Stimulated activated CD8-positive, alpha-beta memory T cell treated with anti-CD3 and anti-CD28 coated beads, Interleukin-2, amount 100 ng/mL, for 48 hours (primary cell): Measurements from ENCODE around the gene SHC2.
"Not testable (repeated sequence)": the region's sequence is repeated elsewhere in the genome, so short reads cannot be mapped to it uniquely, and the experiment has no call there.

Experiments used
- DNase-seq, 2 donors: peaks; one replicate each; pipeline ENCODE4 v3.0.0-alpha.2; 2020; ENCODE audit warnings: low read depth in 2 of 2

The SHC2 gene

GRCh38 chr19:389255-389934 is 71.4 kb downstream of the SHC2 start:
- no peak for DNase-seq

DNA sequence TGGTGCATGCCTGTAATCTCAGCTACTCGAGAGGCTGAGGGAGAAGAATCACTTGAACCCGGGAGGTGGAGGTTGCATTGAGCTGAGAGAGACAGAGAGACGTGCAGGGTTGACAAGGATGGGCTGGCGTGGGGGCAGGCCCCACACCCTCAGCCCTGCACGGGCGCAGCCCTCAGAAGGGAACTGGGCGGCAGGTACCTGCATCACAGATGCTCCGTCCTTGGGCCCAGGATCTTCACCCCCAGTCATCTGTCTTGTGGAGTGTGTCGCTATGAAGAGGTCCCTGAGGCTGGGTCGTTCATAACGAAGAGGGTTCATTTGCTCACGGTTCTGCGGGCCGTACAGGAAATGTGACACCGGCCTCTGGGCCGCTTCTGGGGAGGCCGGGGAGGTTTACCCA is 72.1 kb downstream of the SHC2 start:
- no peak for DNase-seq

DNA sequence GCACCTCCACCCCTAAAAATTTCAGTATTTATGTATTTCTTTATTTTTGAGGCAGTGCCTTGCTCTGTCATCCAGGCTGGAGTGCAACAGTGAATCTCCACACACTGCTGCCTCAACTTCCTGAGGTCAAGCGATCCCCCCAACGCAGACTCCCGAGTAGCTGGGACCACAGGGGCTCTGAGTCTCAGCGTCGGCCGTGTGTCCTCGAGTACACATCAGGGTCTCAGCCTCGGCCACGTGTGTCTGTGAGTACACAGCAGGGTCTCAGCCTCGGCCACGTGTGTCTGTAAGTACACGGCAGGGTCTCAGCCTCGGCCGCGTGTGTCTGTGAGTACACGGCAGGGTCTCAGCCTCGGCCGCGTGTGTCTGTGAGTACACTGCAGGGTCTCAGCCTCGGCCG is 73.1 kb downstream of the SHC2 start:
- no peak for DNase-seq

DNA sequence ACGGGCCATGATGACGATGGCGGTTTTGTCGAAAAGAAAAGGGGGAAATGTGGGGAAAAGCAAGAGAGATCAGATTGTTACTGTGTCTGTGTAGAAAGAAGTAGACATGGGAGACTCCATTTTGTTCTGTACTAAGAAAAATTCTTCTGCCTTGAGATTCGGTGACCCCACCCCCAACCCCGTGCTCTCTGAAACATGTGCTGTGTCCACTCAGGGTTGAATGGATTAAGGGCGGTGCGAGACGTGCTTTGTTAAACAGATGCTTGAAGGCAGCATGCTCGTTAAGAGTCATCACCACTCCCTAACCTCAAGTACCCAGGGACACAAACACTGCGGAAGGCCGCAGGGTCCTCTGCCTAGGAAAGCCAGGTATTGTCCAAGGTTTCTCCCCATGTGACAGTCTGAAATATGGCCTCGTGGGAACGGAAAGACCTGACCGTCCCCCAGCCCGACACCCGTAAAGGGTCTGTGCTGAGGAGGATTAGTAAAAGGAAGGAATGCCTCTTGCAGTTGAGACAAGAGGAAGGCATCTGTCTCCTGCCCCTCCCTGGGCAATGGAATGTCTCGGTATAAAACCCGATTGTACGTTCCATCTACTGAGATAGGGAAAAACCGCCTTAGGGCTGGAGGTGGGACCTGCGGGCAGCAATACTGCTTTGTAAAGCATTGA is 74.1 kb downstream of the SHC2 start:
- DNase-seq, result not testable (repeated sequence)

- not testable (repeated sequence) for DNase-seq
These were observed 74.6 kb downstream of the SHC2 start for GRCh38 chr19:386189-386588.

- DNase-seq, result no peak
These were observed 76.0 kb downstream of the SHC2 start for GRCh38 chr19:384799-385169.

DNA sequence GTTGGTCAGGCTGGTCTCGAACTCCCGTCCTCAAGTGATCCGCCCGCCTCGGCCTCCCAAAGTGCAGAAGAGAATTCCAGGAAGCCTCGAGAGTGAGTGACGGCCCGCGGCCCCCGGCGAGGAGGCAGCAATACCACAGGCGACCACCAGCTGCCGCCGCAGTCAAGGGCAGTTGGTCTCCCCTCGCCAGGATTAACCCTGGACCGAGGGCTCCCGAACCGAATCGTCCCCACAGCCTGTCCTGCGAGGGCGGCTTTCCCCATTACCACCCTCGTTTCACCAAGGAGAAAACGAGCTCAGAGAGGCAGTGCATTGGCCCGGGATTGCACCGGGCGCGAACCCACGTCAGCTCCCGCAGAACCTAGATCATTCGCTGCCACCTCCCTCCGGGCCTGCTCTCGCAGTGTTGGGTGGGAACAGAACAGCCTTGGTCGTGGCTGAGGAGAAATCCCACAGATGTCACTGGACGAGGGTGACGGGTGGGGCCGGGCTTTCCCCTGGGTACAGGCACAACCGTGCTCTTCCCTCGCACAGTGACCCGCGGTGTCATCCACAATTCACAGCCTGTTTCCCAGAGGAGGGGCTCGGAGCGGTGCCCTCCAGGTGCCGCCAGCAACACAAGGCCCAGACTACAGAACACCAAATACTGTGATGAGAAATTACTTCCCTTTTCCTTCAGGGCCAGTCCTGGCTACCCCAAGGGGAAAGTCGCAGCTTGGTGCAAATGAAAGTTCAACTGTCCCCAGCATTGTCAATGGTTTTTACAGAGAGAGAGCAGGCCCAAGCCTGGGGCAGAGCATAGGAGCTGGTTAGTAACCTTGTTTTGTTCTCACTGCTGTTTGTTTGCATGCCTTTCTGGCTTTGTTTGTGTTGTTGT is 76.7 kb downstream of the SHC2 start:
- DNase-seq, result no peak

DNA sequence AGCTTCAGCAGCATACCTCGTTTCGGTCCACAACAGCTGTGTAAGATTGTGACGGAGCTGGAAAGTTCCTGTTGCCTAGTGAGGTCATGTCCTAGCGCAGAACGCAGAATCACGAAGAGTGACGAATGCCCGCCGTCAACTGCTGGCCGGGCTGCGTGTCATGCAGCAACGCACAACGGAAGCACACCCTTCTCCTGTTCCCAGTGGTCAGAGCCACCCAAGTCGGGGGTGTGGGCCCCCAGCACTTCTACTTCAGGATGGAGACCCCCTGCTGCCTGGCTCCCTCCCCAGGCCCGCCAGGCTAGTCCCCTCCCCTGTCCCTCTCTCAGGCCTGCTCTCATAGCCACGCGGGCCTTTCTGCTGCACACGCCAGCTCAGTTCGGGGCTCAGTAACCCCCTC is 77.8 kb downstream of the SHC2 start:
- no peak for DNase-seq

- not testable (repeated sequence) for DNase-seq
These were observed 78.3 kb downstream of the SHC2 start for GRCh38 chr19:382578-382977.

GRCh38 chr19:381901-382300 is 78.9 kb downstream of the SHC2 start:
- DNase-seq, result peak in 1 of 2 donors; percentile 15

GRCh38 chr19:380618-381219 is 80.1 kb downstream of the SHC2 start:
- DNase-seq, result not testable (repeated sequence)

DNA sequence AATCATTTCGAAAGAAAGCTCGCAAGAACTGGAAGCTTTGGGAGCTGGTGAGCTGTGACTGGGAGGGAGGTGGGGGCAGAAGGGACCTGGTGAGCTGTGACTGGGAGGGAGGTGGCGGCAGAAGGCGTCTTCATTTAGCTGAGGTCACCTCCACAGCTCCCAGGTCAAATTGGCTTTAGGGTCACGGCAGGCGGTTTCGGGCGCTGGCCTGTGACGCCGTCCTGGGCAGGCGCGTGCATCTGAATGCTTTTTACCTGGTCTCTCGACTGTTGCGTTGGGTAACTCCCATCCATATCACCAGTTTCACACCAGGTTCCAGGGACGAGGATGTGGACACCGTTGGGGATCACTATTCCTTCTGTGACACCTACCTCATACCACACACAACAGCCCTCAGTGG is 81.0 kb downstream of the SHC2 start:
- DNase-seq, result no peak

GRCh38 chr19:378706-379105 is 82.1 kb downstream of the SHC2 start:
- DNase-seq, result no peak

- DNase-seq, result no peak
These were observed 82.8 kb downstream of the SHC2 start for GRCh38 chr19:377801-378581.

- DNase-seq, result no peak
These were observed 84.7 kb downstream of the SHC2 start for GRCh38 chr19:376111-376470.

DNA sequence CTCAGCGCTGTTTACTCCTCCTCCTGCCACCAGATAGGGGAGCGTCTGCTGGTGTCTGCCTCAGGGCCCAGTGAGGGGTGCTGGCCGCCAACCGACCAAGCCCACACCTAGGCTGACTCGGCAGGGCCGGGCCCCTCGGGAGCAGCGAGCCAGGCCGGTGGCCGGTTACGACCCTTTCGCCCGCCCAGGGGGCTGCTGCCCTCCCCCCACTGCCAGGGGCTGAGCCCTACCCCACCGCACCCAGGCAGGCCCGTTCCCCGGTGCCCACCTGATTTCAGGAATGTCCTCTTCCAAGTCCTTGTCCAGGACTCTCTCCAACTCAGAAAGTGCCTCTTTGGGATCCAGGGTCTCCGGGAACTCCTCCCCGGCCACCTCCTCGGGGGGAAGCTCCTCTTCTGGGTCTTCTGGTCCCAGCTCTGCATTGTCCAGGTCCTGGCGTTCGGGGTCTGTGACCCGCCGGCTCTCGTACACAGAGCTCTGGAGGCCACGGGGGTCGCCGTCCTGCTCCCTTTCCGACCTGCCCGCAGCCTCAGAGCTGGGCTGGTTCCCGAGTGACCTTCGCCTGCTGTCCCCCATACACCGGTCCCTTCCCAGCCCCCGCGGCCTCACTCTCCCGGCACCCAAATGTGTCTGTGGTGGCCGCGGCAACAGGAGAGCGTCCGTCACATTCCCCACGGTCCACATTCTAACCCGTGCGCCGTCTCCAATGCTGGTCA is 85.3 kb downstream of the SHC2 start:
- no peak for DNase-seq

DNA sequence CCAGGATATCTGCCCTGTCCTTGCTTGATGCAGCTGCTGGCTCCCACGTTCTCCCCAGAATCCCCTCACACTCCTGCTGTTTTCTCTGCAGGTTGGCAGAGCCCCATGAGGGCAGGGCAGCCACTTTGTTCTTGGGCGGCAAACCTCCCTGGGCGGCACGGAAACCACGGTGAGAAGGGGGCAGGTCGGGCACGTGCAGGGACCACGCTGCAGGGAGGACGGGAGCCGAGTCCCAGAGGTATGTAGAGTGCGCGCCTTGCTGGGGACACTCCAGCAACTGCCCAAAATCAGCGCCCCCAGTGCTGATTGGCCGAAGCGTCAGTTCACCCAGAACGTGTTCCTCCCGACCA is 86.0 kb downstream of the SHC2 start:
- no peak for DNase-seq

DNA sequence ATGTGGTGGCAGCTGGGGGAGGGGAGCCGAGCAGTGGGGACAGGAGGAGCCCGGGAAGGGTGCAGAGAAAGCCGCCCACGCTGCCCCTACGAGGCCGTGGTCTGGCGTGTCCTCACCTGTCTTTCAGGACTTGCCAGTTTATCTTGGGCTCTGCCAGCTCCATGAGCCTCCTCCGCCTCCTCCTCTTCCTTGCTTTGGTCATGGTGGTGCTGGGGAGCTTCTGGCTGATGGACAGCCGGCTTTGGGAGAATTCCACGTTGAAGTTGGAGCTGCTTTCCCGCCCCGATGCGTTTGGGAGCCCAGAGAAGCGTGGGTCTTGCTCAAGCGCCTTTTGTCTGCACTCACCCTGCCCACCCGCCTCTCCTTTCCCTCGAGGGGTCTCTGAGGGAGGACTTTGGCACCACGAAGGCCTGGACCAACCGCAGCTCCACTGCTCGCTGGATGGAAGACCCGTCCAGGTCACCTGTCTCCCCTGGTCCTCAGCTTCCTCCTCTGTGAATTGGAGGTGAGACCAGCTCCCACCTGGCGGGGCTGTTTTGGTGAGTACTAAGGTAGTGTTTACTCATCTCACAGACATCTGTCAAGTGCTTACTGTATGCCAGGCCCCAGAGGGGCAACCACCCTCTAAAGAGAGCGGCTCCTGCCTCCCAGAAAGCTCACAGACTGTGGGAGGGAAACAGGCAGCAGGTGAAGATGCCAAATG is 86.5 kb downstream of the SHC2 start:
- no peak for DNase-seq

GRCh38 chr19:373391-374182 is 87.2 kb downstream of the SHC2 start:
- DNase-seq, result no peak
